K562 (cell line): ENCODE results near the gene METRNL. TPM values are rescaled to one million over a fixed set of nuclear protein-coding genes. Genes with fewer than 3 reads are reported as not detected.

ENCODE experiments used
- ARNT ChIP-seq, 2 experiments: fragments of 450-650 bp; IDR thresholded peaks; 2 replicates each; pipeline ENCODE4 v1.6.1; 2016; ENCODE audit warnings: mild to moderate bottlenecking in 1 of 2
- ATF3 ChIP-seq, 2 experiments: fragments of 450-650 bp in 1 of 2; sonication (generic) in 1 of 2; formaldehyde crosslinking in 1 of 2; IDR thresholded peaks in 1 of 2; conservative IDR thresholded peaks in 1 of 2; 2 replicates each; pipeline versions ENCODE4 v1.6.1 to v1.8.1; 2016 to 2023; ENCODE audit warnings: mild to moderate bottlenecking in 2 of 2, moderate library complexity in 2 of 2, inconsistent platforms in 1 of 2, missing genetic modification reagents in 1 of 2
- CBFA2T2 ChIP-seq: fragments of 450-650 bp; conservative IDR thresholded peaks from 2 replicates; pipeline ENCODE4 v1.6.1; 2017; ENCODE audit warnings: mild to moderate bottlenecking
- CHCHD3 ChIP-seq: fragments of 250-450 bp; sonication (Bioruptor Pico); IDR thresholded peaks from 2 replicates; pipeline ENCODE4 v2.1.2; 2022; ENCODE audit warnings: mild to moderate bottlenecking
- DMBX1 ChIP-seq: fragments of 250-450 bp; sonication (Bioruptor Pico); IDR thresholded peaks from 2 replicates; pipeline ENCODE4 v1.8.0; 2022; ENCODE audit warnings: inconsistent platforms, mild to moderate bottlenecking, moderate library complexity, borderline replicate concordance
- HMGN3 ChIP-seq: IDR thresholded peaks from 2 replicates; pipeline ENCODE4 v1.6.1; 2011; ENCODE audit warnings: borderline replicate concordance, low read depth, mild to moderate bottlenecking, mixed read lengths, low read length; ENCODE audit not compliant: insufficient read length; ENCODE audit errors: extremely low read depth
- KDM2B ChIP-seq: fragments of 250-450 bp; sonication (Bioruptor Pico); IDR thresholded peaks from 2 replicates; pipeline ENCODE4 v1.8.0; 2021; ENCODE audit warnings: mild to moderate bottlenecking, moderate library complexity
- OTX1 ChIP-seq: fragments of 450-650 bp; formaldehyde crosslinking; IDR thresholded peaks from 2 replicates; pipeline ENCODE4 v1.4.0; 2022; ENCODE audit warnings: mild to moderate bottlenecking
- RBM17 ChIP-seq: fragments of 200-400 bp; formaldehyde crosslinking; IDR thresholded peaks from 2 replicates; pipeline ENCODE4 v1.6.1; 2017; ENCODE audit warnings: low read depth, mild to moderate bottlenecking, low read length, borderline replicate concordance
- RFX5 ChIP-seq: IDR thresholded peaks from 2 replicates; pipeline ENCODE4 v1.6.1; 2011; ENCODE audit warnings: low read depth, mild to moderate bottlenecking, improper control_type of control experiment, low read length
- RUNX1 ChIP-seq: sonication (generic); IDR thresholded peaks from 2 replicates; pipeline ENCODE4 v1.6.1; 2016; ENCODE audit warnings: antibody characterized with exemption, low read depth
- SMAD2 ChIP-seq: fragments of 150-350 bp; IDR thresholded peaks from 2 replicates; pipeline ENCODE4 v1.6.1; 2014; ENCODE audit warnings: low read depth, mild to moderate bottlenecking, low read length
- SMARCB1 ChIP-seq: IDR thresholded peaks from 2 replicates; pipeline ENCODE4 v1.6.1; 2011; ENCODE audit warnings: improper control_type of control experiment, low read depth; ENCODE audit not compliant: insufficient read length
- SNRNP70 ChIP-seq: fragments of 200-400 bp; formaldehyde crosslinking; optimal IDR thresholded peaks from 2 replicates; pipeline ENCODE3; 2017; ENCODE audit warnings: low read depth, low read length
- TAF1 ChIP-seq: IDR thresholded peaks from 2 replicates; pipeline ENCODE4 v1.6.1; 2011; ENCODE audit warnings: mild to moderate bottlenecking, low read length, moderate library complexity; ENCODE audit not compliant: insufficient read depth, control insufficient read depth, severe bottlenecking; ENCODE audit errors: extremely low read depth
- ZFP91 ChIP-seq: sonication (generic); formaldehyde crosslinking; IDR thresholded peaks from 2 replicates; pipeline ENCODE4 v1.8.0; 2022; ENCODE audit warnings: mild to moderate bottlenecking, missing genetic modification reagents
- ZNF354B ChIP-seq: fragments of 250-450 bp; sonication (Bioruptor Pico); IDR thresholded peaks from 2 replicates; pipeline ENCODE4 v1.4.0; 2020
- polyA plus RNA-seq, 8 experiments: library from polyadenylated mRNA; depleted of rRNA in 4 of 8; stranded (reverse) in 5 of 8; unstranded in 3 of 8; fragments of >200 nt; fragmentation: Nextera tagmentation in 2 of 8; fragmentation: Illumina TruSeq in 1 of 8; extraction: Ambion mirVana in 2 of 8; extraction: Trizol in 1 of 8; gene quantifications; 2 replicates each; pipeline versions ENCODE4 v1.2.1 to v1.2.3, GENCODE V29; 2011 to 2014; ENCODE audit warnings: inconsistent platforms in 1 of 8, missing spikeins in 1 of 8
- total RNA-seq, 7 experiments: library from RNA; depleted of rRNA in 6 of 7; stranded (reverse); fragments of >200 nt in 6 of 7; fragmentation: Illumina TruSeq in 2 of 7; extraction: Trizol in 2 of 7; gene quantifications; 2 replicates each; pipeline versions ENCODE4 v1.2.1 to v1.2.3, GENCODE V29; 2011 to 2021; ENCODE audit warnings: low replicate concordance in 1 of 7
- TF ChIP-seq, protein P1 (sequence below): sonication (generic); formaldehyde crosslinking; IDR thresholded peaks from 2 replicates; pipeline ENCODE4 v1.8.1; 2022; ENCODE audit warnings: missing genetic modification reagents
- TF ChIP-seq, protein P2 (sequence below): sonication (generic); formaldehyde crosslinking; IDR thresholded peaks from 2 replicates; pipeline ENCODE4 v1.8.1; 2023; ENCODE audit warnings: mild to moderate bottlenecking, missing genetic modification reagents
- TF ChIP-seq, protein P3 (sequence below): fragments of 450-650 bp; IDR thresholded peaks from one replicate; pipeline ENCODE4 v1.6.1; 2018; ENCODE audit warnings: mild to moderate bottlenecking, moderate library complexity; ENCODE audit not compliant: partially characterized antibody

The METRNL gene
- total and polyA plus RNA-seq, 9 of the 15 experiments (the other 6 are each of a cell fraction or from before 2014, with no cell fraction given) = 0.17 to 31.8 (median 2.9) TPM

DNA sequence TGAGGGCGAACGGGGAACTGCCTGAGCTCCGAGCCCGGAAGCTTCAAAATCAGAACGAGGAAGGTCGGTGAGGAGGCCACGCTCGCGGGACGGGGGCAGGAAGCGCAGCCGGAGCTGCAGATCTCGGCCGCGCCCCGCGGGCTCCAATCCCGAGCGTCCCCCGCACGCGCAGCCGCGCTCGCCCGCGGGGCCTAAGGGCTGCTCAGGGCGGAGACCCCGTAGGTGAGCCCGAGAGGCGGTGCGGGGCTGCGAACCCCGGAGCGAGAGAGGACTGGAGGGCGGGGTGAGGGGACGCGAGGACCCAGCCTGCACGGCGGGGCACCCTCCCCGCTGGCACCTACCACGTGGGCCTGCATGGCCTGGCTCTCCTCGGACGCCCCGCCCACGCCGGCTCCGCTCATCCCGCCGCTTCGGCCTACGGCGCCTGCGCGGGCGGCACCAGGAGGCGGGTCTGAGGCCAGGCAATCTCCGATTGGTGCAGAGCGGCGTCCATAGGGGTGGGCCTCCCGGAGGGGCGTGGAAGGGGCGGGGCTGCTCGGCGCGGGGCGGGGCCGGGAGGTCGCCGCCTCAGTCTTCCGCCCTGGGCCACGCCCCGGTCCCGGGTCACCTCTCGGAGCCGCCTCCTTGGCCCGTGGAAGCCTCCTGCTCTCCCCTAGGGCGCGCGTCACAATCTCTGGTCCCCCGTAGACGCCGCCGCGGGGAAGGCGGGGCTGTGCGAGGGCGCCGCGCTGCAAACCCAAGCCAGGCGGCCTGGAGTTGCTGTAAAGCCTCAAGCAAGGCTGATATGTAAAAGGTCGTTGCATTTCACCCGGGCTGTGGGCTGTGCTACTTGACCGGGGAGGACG lies 27.8 kb upstream of the METRNL start (continued):
- TF ChIP-seq, protein P1, sequence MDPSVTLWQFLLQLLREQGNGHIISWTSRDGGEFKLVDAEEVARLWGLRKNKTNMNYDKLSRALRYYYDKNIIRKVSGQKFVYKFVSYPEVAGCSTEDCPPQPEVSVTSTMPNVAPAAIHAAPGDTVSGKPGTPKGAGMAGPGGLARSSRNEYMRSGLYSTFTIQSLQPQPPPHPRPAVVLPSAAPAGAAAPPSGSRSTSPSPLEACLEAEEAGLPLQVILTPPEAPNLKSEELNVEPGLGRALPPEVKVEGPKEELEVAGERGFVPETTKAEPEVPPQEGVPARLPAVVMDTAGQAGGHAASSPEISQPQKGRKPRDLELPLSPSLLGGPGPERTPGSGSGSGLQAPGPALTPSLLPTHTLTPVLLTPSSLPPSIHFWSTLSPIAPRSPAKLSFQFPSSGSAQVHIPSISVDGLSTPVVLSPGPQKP = no peak
- TF ChIP-seq RFX5 (no peak), OTX1 (CRISPR knock-in tag) (0 out of 2 replicates have a peak, but pooled peaks have one; percentile 17), SNRNP70 (no peak), CHCHD3 (no peak), ATF3 (IDR thresholded peaks at IDR 0.05) (no peak), ATF3 (CRISPR knock-in tag; conservative IDR thresholded peaks at IDR 0.05) (no peak), ZFP91 (CRISPR knock-in tag) (no peak), CBFA2T2 (peak; percentile 25; the same call in 1 of the 2 replicates), RUNX1 (no peak), SMARCB1 (no peak), RBM17 (no peak), HMGN3 (peak; percentile 75), KDM2B (CRISPR knock-in tag) (0 out of 2 replicates have a peak, but pooled peaks have one; percentile 20), DMBX1 (CRISPR knock-in tag) (peak; percentile 42; the same call in 1 of the 2 replicates), TAF1 (no peak), SMAD2 (no peak), ARNT (IDR thresholded peaks at IDR 0.05) (no peak), ZNF354B (CRISPR knock-in tag) (no peak)
- TF ChIP-seq, protein P2, sequence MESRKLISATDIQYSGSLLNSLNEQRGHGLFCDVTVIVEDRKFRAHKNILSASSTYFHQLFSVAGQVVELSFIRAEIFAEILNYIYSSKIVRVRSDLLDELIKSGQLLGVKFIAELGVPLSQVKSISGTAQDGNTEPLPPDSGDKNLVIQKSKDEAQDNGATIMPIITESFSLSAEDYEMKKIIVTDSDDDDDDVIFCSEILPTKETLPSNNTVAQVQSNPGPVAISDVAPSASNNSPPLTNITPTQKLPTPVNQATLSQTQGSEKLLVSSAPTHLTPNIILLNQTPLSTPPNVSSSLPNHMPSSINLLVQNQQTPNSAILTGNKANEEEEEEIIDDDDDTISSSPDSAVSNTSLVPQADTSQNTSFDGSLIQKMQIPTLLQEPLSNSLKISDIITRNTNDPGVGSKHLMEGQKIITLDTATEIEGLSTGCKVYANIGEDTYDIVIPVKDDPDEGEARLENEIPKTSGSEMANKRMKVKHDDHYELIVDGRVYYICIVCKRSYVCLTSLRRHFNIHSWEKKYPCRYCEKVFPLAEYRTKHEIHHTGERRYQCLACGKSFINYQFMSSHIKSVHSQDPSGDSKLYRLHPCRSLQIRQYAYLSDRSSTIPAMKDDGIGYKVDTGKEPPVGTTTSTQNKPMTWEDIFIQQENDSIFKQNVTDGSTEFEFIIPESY = peak; percentile 64
- TF ChIP-seq, protein P3, sequence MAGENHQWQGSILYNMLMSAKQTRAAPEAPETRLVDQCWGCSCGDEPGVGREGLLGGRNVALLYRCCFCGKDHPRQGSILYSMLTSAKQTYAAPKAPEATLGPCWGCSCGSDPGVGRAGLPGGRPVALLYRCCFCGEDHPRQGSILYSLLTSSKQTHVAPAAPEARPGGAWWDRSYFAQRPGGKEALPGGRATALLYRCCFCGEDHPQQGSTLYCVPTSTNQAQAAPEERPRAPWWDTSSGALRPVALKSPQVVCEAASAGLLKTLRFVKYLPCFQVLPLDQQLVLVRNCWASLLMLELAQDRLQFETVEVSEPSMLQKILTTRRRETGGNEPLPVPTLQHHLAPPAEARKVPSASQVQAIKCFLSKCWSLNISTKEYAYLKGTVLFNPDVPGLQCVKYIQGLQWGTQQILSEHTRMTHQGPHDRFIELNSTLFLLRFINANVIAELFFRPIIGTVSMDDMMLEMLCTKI = no peak
